ENCODE results near the gene LRRC55. TPM values are rescaled to one million over a fixed set of nuclear protein-coding genes. Genes with fewer than 3 reads are reported as not detected.

Gene LRRC55, protein sequence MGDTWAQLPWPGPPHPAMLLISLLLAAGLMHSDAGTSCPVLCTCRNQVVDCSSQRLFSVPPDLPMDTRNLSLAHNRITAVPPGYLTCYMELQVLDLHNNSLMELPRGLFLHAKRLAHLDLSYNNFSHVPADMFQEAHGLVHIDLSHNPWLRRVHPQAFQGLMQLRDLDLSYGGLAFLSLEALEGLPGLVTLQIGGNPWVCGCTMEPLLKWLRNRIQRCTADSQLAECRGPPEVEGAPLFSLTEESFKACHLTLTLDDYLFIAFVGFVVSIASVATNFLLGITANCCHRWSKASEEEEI
- 1 to 10 TPM; 2.2 to 3.4 (median 2.9) TPM for polyA plus RNA-seq (ENCODE audit: insufficient read depth in 1 of 5, insufficient read length in 5 of 5, low replicate concordance in 1 of 5)
- long read RNA-seq, donor 1, full-length matches to known transcripts: 1 of 1 reads
- long read RNA-seq, donor 1, partial matches to known transcripts: 0 of 1 reads
- long read RNA-seq, donor 1, other reads (novel, unspliced or antisense): 0 of 1 reads
- long read RNA-seq, donor 2: 0 reads
- long read RNA-seq, donor 3, full-length matches to known transcripts: 1 of 1 reads
- long read RNA-seq, donor 3, partial matches to known transcripts: 0 of 1 reads
- long read RNA-seq, donor 3, other reads (novel, unspliced or antisense): 0 of 1 reads
- long read RNA-seq, donor 4: 0 reads
- long read RNA-seq, donor 5: 0 reads
- long read RNA-seq, donor 6, full-length matches to known transcripts: 1 of 1 reads
- long read RNA-seq, donor 6, partial matches to known transcripts: 0 of 1 reads
- long read RNA-seq, donor 6, other reads (novel, unspliced or antisense): 0 of 1 reads
- long read RNA-seq, donor 7, full-length matches to known transcripts: 1 of 1 reads
- long read RNA-seq, donor 7, partial matches to known transcripts: 0 of 1 reads
- long read RNA-seq, donor 7, other reads (novel, unspliced or antisense): 0 of 1 reads
- long read RNA-seq, donor 8, full-length matches to known transcripts: 1 of 1 reads
- long read RNA-seq, donor 8, partial matches to known transcripts: 0 of 1 reads
- long read RNA-seq, donor 8, other reads (novel, unspliced or antisense): 0 of 1 reads

DNA sequence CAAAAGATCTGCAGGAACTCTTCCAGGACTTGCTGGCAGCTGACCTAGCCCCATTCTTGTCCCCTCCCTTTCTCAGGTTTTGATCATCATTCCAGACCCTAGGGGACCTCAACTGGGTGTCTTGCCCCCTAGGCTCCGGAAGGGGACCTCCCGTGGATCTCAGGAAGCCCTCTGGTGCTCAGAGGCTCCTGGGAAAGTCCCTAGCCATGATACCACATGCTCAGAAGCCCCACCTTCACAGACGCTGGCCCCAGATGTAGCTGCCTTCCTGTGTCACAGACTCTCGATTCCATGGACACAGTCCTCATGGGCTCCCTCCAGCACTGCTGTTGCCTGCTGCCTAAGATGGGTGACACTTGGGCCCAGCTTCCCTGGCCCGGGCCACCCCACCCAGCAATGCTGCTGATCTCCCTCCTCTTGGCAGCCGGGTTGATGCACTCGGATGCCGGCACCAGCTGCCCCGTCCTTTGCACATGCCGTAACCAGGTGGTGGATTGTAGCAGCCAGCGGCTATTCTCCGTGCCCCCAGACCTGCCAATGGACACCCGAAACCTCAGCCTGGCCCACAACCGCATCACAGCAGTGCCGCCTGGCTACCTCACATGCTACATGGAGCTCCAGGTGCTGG, at the start of gene LRRC55:
LRRC55 (plus strand) TSS at position 276 of the 628 bp plus-strand sequence; CDS start at position 346, 70 bp downstream.
- no peak for DNase-seq

DNA sequence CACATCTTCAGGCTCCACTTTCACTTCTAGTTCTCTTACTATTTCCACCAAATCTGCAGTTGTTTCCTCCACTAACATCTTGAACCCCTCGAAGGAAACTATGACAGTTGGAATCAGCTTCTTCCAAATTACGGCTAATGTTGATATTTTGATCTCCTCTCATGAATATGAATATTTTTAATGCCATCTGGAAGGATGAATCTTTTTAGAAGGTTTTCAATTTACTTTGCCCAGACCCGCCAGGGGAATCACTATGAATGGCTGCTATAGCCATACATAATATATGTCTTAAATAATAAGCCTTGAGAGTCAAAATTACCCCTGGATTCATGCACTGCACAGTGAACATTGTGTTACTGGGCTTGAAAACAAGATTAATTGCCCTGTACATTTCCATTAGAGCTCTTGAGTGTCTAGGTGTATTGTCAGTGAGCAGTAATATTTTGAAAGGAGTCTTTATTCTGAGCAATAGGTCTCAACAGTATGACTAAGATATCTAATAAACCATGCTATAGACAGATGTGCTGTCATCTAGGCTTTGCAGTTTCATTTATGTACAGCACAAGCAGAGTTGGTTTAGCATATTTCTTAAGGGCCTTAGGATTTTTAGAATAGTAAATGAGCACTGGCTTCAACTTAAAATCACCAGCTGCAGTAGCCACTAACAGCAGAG, 48.3 kb upstream of the LRRC55 start:
- DNase-seq: no peak

DNA sequence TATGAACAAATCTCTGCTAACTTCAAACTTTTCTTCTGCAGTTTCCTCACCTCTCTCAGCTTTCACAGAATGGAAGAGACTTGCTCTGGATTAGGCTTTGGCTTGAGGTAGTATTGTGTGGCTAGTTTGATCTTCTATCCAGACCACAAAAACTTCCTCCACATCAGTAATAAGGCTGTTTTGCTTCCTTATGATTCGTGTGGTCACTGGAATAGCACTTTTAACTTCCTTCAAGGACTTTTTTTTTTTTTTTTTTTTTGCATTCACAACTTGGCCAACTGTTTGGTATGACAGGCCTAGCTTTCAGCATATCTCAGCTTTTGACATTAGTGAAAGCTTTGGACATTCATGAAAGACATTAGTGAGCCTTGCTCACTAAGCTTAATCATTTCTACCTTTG, 47.5 kb upstream of the LRRC55 start:
- no peak for DNase-seq

DNA sequence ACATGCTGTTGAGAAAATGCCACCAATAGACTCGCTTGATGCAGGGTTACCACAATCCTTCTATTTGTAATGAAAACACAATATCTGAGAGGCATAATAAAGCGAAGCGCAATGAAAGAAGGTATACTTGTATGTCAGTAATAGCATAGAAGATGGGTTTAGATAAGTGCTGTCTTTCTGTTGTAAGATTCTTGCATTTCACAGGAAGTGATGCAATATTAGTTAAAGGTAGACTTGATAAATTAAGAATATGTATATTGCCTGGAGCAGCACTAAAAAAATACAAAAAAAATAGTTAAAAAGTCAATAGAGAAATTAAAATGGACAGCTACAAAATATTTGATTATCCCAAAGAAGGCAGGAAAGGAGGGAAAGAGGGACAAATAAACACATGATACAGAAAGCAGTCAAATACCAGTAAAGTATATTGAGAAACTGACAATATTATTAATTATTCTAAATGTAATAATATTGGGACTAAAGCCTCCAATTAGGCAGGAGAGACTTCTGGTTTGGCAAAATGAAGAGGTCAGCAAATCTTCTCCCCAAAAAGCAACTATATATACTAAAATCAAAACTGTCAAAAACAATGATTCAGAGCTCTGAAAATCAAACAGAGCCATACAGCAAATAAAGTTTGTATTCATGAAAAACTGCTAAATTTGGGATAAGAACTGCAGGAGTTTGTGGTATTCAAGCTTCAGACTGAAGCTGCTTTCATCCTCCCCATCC, 46.6 kb upstream of the LRRC55 start:
- no peak for DNase-seq

DNA sequence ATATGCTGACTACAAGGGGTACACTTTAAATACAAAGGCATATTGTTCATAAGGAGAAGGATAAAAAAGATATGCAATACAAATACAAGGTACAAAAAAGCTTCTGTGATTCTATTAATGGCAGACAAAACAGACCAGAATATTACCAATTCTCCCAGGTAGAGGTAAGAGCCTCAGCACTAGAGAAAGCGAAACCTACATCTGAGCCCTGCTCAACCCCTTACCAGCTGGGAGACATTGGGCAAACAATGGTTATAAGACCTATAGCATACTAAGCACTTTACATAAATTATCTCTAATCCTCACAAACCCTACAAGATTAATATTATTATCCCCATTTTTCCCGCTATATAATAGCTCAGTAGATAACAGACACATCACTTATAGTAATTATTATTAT, 41.2 kb upstream of the LRRC55 start:
- no peak for DNase-seq

DNA sequence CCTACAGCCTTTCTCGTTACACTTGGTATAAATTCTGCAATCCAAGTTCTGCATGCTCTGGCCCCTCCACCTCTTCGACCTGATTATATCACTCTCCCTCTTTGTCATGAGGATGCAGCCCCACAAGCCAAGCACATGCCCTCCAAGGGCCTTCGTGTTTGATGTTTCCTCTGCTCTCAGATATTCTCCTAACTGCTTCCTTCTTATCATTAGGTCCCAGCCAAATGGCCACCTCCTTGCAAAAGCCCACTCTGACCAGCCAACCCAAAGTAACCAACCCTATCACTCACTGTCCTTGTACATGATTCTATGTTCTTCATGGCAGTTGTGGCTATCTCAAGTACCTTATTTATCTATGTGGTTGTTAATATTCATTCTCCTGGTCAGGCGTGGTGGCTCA, 38.3 kb upstream of the LRRC55 start:
- DNase-seq: no peak

DNA sequence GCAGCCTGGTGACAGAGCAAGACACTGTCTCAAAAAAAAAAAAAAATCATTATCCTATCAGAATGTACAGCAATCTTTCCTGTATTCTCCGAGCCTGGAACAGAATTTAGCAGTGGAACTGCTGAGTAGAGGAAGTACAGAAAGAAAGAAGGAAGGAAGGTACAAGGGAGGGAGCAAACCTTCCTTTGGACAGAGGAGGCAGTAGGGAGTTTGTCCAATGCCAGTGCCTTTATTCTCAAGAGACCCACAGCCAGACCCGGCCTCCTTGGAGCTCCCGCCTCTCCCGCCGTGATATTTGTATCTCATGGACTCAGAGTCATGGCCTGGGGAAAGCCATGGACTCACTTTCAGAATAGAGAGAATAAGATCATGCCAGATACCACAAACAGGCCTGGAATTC, 37.7 kb upstream of the LRRC55 start:
- DNase-seq: no peak

DNA sequence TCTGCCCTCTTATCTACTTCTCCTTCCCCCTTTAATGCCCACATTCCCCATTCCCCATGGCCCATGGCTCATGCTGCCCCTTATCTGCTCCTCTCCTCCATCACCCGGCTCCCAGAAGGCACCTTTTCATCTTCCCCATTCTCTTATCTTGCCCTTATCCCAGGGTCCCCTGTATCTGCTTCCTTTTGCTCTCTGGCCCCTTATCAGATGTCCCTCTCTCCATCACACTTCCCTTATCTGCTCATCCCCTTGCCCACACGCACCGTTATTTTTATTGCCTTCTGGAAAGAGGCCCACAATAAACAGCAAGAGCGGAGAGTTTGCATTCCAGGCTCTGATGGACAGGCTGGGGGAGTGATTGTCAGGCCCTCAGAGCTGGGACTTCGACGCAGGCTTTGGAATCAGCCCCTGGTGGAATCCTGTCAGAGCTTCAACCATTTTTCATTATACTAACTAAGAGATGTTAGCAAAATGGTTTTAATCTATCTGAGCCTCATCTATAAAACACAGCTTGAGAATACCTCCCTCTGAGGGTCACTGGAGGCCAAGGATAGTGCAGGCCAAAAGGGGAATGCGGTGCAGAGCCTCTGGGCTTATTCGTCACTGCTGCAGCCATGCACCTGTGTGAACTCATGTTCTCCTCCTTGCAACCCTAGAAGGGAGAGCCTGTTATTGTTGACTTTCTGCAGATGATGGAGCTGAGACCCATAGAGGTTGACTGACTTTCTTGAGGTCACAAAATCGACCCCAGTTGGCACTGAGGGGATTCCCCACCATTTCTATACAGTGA, 37.0 kb upstream of the LRRC55 start:
- no peak for DNase-seq

DNA sequence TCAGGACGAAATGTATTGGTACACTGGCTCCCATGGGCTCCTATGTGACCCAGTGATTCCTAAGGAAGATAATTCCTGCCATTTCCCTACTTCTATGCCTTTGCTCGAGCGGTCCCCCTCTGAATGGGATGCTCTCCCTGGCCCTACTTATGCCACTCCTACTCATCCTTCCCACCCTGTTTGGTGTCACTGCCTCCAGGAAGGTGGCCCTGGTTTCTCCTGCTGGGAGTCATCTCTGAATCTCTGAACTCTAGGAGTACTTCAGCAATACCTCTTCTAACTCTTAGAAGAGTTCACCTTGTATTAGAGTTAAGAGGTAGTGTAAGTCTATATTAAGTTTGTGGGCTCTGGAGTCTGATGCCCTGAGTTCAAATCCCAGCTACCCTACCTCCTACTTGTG, 35.5 kb upstream of the LRRC55 start:
- DNase-seq: no peak

DNA sequence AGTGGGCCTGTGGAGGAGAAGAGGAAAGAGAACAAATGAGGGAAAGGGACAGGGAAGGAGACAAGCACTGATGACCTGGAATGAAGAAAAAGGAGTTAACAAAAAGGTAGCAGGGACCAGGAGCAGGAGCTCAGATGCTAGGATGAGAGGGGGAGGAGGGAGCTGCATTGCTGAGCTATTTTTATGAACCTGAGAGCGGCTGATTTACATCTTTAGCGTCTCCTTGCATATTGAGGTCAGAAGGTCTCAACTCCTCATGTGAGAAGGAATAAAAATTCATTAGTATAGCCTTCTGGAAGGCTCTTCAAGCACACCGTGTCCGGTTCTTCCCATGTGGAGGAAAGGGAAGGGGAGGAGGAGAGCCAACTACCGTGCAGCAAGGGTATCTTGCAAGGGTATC, 33.1 kb upstream of the LRRC55 start:
- DNase-seq: no peak

DNA sequence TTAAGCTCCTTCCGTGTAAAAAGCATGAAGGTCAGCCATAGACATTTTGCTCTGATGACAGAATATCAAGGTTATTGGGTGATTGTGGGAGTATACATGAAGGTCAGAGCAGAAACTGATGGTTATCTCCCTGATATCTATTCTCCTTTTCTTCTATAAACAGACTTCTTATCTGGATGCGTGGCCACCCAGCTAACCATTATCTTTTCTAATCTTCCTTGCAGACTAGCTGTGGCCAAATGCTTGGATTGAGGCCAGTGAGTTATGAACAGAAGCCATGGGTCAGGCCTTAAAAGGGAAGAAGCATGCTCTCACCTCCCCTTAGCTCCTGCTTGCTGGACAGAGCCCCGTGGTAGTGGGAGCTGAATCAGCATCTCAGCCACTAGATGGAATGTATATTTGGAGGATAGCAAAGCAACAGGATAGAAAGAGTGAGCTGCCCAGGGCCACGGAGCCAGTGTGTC, 31.3 kb upstream of the LRRC55 start:
- no peak for DNase-seq

DNA sequence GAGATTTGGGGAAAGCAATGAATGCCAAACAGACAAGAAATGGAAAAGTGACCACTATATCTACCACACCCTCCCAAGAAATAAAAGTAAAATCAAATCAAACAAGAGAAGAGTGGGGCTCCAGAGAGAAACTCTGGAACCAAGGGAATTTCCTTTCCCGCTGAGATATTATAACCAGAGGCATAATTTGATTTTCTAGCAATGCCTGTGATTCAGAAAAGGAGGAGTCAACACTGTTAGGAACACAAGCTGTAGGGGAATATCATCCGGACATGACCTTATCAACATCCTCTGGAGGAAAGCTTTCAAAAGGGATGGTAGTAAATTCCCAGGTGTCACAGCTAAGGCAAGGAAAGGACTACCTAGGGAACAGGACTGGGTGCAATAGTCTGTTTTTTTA, 29.6 kb upstream of the LRRC55 start:
- DNase-seq: no peak

DNA sequence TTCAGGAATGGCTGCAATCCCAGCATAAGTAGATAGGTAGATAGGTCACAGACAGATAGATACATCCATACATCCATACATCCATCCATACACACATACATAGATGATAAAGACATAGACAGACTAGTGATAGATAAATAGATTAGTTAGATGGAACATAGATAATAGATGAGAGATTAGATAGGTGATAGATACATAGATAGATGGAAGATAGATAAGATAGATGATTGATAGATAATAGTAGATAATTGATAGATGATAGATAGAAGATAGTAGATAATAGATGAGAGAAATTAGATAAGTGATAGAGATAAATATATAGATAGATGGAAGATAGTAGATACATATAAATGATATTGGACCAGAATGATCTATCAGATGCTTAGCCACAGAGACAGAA, 28.3 kb upstream of the LRRC55 start:
- DNase-seq: no peak

DNA sequence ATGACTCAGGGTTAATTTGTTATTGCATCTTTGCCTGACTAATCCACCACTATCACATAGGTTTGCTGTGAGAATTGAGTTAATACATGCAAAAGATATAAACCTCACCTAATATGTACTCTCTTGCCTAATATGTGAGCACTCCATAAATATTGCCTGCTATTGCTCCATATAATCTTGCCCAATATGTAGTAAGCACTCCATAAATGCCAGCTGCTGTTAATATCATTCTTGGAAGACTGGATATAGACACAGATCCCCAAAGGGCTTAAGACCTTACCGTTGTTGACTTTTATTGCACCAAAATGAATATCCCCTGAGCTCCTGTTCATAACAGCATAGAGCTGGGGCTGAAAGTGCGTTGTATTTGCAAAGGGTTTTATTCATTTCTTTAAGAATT, 27.0 kb upstream of the LRRC55 start:
- no peak for DNase-seq

DNA sequence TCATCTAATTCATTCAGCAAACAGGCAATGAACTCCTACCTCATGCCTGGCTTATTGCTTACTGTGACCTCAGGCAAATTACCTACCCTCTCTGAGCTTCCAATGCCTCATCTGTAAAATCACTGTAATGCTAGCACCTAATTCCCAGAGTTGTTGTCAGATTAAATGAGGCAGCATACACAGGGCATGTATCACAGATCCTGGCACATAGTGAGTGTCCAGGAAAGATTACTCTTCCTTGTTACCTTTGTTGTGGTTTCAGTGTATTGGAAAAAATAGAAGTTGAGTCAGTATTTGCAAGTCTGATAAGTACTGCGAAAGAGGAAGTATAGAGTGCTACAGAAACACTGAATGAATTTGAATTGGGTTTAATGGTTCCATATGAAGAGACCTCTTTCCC, 26.4 kb upstream of the LRRC55 start:
- DNase-seq: no peak

DNA sequence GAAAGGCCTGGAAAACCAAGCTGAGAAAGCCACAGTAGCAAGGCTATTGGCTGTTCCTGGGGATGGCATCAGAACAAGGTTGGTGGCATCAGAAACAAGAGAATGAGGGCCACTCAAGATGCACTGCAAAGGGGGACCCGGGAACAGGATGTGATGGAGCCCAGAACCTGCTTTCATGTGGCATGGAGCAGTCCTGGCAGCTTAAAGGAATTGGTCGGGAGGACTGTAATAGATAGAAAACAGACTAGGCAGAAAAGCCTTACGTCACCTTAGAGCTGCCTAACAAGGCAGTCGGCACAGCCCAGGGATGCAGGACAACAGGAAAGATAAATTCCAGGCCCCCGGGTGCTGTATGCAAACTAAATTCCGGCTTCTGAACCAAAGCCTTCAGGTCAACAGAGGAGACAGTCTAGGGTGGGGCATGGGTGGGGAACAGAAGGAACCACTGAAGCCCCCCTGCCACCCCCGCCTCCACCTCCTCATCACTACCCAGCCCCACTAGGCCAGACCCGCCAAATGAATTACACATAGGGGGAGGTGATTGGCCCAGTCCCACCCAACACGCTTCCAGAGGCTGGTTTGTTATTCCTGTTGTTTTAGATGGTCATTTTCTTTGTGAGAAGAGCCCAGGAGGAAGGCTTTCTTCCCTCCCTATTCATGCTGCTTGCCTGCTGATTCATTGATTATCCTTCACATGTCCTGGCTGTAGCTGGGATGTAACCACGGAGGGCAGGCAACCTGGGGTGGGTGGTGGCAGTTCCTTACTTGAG, 25.7 kb upstream of the LRRC55 start:
- no peak for DNase-seq

DNA sequence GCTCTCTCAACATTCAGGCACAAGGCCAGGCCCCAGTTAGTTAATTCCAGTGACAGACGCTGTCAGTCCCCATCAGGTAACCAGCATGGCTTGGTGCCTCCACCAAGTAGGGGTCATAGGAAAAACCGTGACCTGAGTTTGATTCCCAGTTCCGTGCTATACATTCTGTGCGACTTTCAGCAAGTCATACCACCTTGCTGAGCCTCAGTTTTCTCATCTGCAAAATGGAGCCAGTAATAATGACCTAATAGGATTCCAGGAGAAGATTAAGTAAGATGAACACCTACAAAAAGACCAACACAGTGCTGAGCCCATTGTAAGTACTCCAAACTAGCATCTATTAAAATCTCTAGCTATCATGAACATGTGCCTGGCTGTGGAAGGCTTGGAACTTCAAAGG, 24.8 kb upstream of the LRRC55 start:
- no peak for DNase-seq

DNA sequence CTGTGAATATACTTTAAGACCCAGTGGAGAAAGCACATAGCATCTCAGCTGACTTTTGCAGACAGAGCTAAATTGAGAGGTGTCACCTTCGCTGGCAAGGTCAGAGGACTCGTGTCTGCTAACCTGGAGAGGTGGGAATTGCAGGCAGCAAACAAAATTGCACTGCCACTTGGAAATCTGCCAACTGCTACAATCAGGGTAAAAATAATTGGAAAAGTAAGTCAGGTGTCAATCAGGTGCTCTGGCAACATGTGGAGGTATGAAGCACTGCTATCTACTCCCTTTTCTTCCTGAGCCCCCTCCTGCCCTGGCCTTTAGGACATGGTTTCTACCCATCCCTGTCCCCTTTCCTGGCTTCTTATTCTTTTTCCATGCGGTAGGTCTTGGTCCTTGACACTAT, 24.1 kb upstream of the LRRC55 start:
- DNase-seq: no peak

DNA sequence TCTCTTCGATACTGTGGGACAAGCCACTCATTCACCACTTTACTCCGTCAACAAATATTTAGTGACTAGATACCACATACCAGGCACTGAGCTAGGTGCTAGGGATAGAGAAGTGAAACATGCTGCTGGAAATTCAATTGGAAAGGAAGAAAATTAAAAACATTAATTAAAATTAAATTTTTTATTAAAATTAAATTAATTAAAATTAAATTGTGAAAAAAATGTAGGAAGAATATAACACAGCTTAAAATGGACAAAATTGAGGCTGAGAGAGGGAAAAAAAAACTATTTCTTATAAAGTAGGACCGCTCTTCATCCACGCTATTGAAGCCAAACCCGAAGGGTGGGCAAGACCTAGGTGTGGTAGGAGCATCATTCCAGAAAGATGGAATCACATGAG, 23.6 kb upstream of the LRRC55 start:
- DNase-seq: no peak
